BE2C (cell line): ENCODE data around the gene LTBP1.

ENCODE experiments used
- DNase-seq: peaks from one replicate; pipeline ENCODE4 v3.0.0-alpha.2; 2020
- H3K27me3 ChIP-seq: fragments of 250-450 bp; sonication (Bioruptor Pico); 2 replicates; pipeline ENCODE4 v1.5.1; 2020; ENCODE audit warnings: mild to moderate bottlenecking
- H3K36me3 ChIP-seq: fragments of 250-450 bp; sonication (Bioruptor Pico); 2 replicates; pipeline ENCODE4 v1.5.1; 2020; ENCODE audit warnings: mild to moderate bottlenecking
- H3K4me1 ChIP-seq: fragments of 250-450 bp; sonication (Bioruptor Pico); 2 replicates; pipeline ENCODE4 v1.5.1; 2020
- H3K4me3 ChIP-seq: 2 replicates; pipeline ENCODE4 v1.5.1; 2011; ENCODE audit warnings: low read depth, low read length
- H3K9me3 ChIP-seq: fragments of 250-450 bp; sonication (Bioruptor Pico); 2 replicates; pipeline ENCODE4 v1.5.1; 2020
- CTCF ChIP-seq: IDR thresholded peaks from 2 replicates; pipeline ENCODE4 v1.5.1; 2012; ENCODE audit warnings: mild to moderate bottlenecking, low read depth, low read length

LTBP1 gene

GRCh38 chr2:33264766-33265165 lies 318.0 kb downstream of the LTBP1 start:
- Histone ChIP-seq H3K4me3 (no peak overlapping the region), H3K9me3 (no peaks in the 10 kb centered on the region), H3K36me3 (no peaks in the 10 kb centered on the region), H3K4me1 (no peaks in the 10 kb centered on the region), H3K27me3 (no peaks in the 10 kb centered on the region)
- DNase-seq = no peak
- TF ChIP-seq CTCF = no peak

GRCh38 chr2:33265584-33266338 lies 319.0 kb downstream of the LTBP1 start:
- Histone ChIP-seq H3K4me1 (no peaks in the 10 kb centered on the region), H3K27me3 (no peaks in the 10 kb centered on the region; the same call in 1 of the 2 replicates), H3K36me3 (no peaks in the 10 kb centered on the region), H3K4me3 (no peak overlapping the region), H3K9me3 (no peaks in the 10 kb centered on the region)
- TF ChIP-seq CTCF = no peak
- no peak for DNase-seq

- H3K4me3 ChIP-seq = no peak overlapping the region
- no peaks in the 10 kb centered on the region for H3K4me1 ChIP-seq
- DNase-seq = no peak
- H3K9me3 ChIP-seq = no peaks in the 10 kb centered on the region
- no peak for TF ChIP-seq CTCF
- H3K27me3 ChIP-seq = no peaks in the 10 kb centered on the region; the same call in 1 of the 2 replicates
- H3K36me3 ChIP-seq = no peaks in the 10 kb centered on the region
These were observed 319.7 kb downstream of the LTBP1 start for GRCh38 chr2:33266467-33266866.

GRCh38 chr2:33267043-33267442 lies 320.3 kb downstream of the LTBP1 start:
- Histone ChIP-seq H3K4me1 (no peaks in the 10 kb centered on the region), H3K4me3 (no peak overlapping the region), H3K9me3 (no peaks in the 10 kb centered on the region), H3K36me3 (no peaks in the 10 kb centered on the region), H3K27me3 (no peaks in the 10 kb centered on the region; the same call in 1 of the 2 replicates)
- no peak for TF ChIP-seq CTCF
- DNase-seq = no peak

GRCh38 chr2:33267756-33268155 lies 321.0 kb downstream of the LTBP1 start:
- Histone ChIP-seq H3K36me3 (no peaks in the 10 kb centered on the region), H3K4me1 (no peaks in the 10 kb centered on the region), H3K4me3 (no peak overlapping the region), H3K27me3 (no peaks in the 10 kb centered on the region; the same call in 1 of the 2 replicates), H3K9me3 (no peaks in the 10 kb centered on the region)
- no peak for TF ChIP-seq CTCF
- no peak for DNase-seq

GRCh38 chr2:33268246-33268831 lies 321.6 kb downstream of the LTBP1 start:
- no peaks in the 10 kb centered on the region; the same call in 1 of the 2 replicates for H3K27me3 ChIP-seq
- TF ChIP-seq CTCF = no peak
- no peak for DNase-seq
- no peak overlapping the region for H3K4me3 ChIP-seq
- no peaks in the 10 kb centered on the region for H3K4me1 ChIP-seq
- no peaks in the 10 kb centered on the region for H3K36me3 ChIP-seq
- no peaks in the 10 kb centered on the region for H3K9me3 ChIP-seq
